H1 (cell line): ENCODE data around the gene TUBB2B. TPM values are rescaled to one million over a fixed set of nuclear protein-coding genes. Genes with fewer than 3 reads are reported as not detected.

Experiments
- CTCF ChIA-PET: fragments of 300-600 bp; sonication (Branson Sonifier 250); formaldehyde crosslinking; loops from one replicate; lab custom pipeline; 2021; ENCODE audit not compliant: partially characterized antibody; lab: Charles Lee
- POLR2A ChIA-PET: fragments of 300-600 bp; sonication (Branson Sonifier 250); formaldehyde crosslinking; loops from one replicate; lab custom pipeline; 2021; ENCODE audit warnings: inconsistent platforms; ENCODE audit not compliant: partially characterized antibody; lab: Charles Lee
- DNase-seq, 2 experiments: peaks; one replicate each; pipeline versions ENCODE4 v3.0.0 to v3.0.0-alpha.2; 2010 to 2022; ENCODE audit warnings: low spot score in 2 of 2, low read depth in 1 of 2, mixed read lengths in 1 of 2
- FAIRE-seq: peaks from 2 replicates; lab custom pipeline; 2011; peaks lifted over from hg19 to GRCh38; lab: Jason Lieb, UNC
- H2AFZ ChIP-seq: 2 replicates; pipeline ENCODE4 v1.8.1; 2012; ENCODE audit warnings: low read length, inconsistent platforms
- H2AK5ac ChIP-seq: 2 replicates; pipeline ENCODE4 v1.6.1; 2013; ENCODE audit warnings: low read depth, low read length
- H2BK120ac ChIP-seq: replicated peaks from 2 replicates; pipeline ENCODE3; 2013; ENCODE audit warnings: low read depth, low read length, inconsistent platforms
- H2BK12ac ChIP-seq: 2 replicates; pipeline ENCODE4 v1.6.1; 2013; ENCODE audit warnings: low read depth, low read length
- H2BK15ac ChIP-seq: 2 replicates; pipeline ENCODE4 v1.6.1; 2013; ENCODE audit warnings: low read length
- H2BK20ac ChIP-seq: 2 replicates; pipeline ENCODE4 v1.6.1; 2013; ENCODE audit warnings: low read length
- H2BK5ac ChIP-seq: 2 replicates; pipeline ENCODE4 v1.6.1; 2013; ENCODE audit warnings: low read depth, low read length
- H3K14ac ChIP-seq: 2 replicates; pipeline ENCODE4 v1.6.1; 2013; ENCODE audit warnings: inconsistent platforms; ENCODE audit not compliant: insufficient read length
- H3K18ac ChIP-seq: 2 replicates; pipeline ENCODE4 v1.6.1; 2013; ENCODE audit warnings: low read length; ENCODE audit errors: extremely low read depth
- H3K23ac ChIP-seq: 2 replicates; pipeline ENCODE4 v1.6.1; 2013; ENCODE audit warnings: inconsistent platforms; ENCODE audit not compliant: insufficient read length
- H3K23me2 ChIP-seq: 2 replicates; pipeline ENCODE4 v1.6.1; 2013; ENCODE audit warnings: low read depth, low read length
- H3K27ac ChIP-seq: 2 replicates; pipeline ENCODE4 v1.6.1; 2011; ENCODE audit warnings: low read depth, low read length, inconsistent platforms
- H3K27me3 ChIP-seq, 4 experiments: replicated peaks in 1 of 4; 1 replicate in 1 of 4; 2 replicates in 3 of 4; pipeline versions ENCODE4 v1.6.1 to v1.8.1; 2011 to 2013; ENCODE audit warnings: low read length in 3 of 4, mild to moderate bottlenecking in 3 of 4, inconsistent platforms in 2 of 4, mixed read lengths in 2 of 4, moderate library complexity in 1 of 4; ENCODE audit not compliant: control insufficient read depth in 3 of 4, insufficient read depth in 3 of 4; ENCODE audit errors: extremely low read depth in 1 of 4
- H3K36me3 ChIP-seq, 4 experiments: 2 replicates each; pipeline versions ENCODE4 v1.6.1 to v1.8.1; 2011 to 2013; ENCODE audit warnings: mild to moderate bottlenecking in 4 of 4, low read length in 3 of 4, moderate library complexity in 2 of 4, control low read depth in 1 of 4, inconsistent platforms in 1 of 4; ENCODE audit not compliant: insufficient read depth in 4 of 4, control insufficient read depth in 2 of 4
- H3K4ac ChIP-seq: replicated peaks from 2 replicates; pipeline ENCODE3; 2013; ENCODE audit warnings: low read length, low read depth, mixed read lengths, inconsistent platforms; ENCODE audit not compliant: insufficient read length
- H3K4me1 ChIP-seq, 4 experiments: replicated peaks in 1 of 4; 1 replicate in 1 of 4; 2 replicates in 3 of 4; pipeline versions ENCODE4 v1.6.1 to v1.8.1; 2011 to 2013; ENCODE audit warnings: low read length in 3 of 4, inconsistent platforms in 2 of 4, mixed read lengths in 1 of 4; ENCODE audit not compliant: insufficient read depth in 4 of 4, control insufficient read depth in 3 of 4
- H3K4me2 ChIP-seq, 2 experiments: 2 replicates each; pipeline versions ENCODE4 v1.6.1 to v1.8.1; 2011 to 2013; ENCODE audit warnings: low read depth in 2 of 2, low read length in 2 of 2, control low read depth in 1 of 2, inconsistent platforms in 1 of 2, mild to moderate bottlenecking in 1 of 2; ENCODE audit not compliant: insufficient read depth in 1 of 2
- H3K4me3 ChIP-seq, 4 experiments: fragments of 200-600, 300-600 bp in 1 of 4; sonication (generic), shearing (Covaris generic), sonication (Bioruptor Twin) in 1 of 4; 2 replicates each; pipeline versions ENCODE4 v1.5.1 to v1.8.1; 2011 to 2016; ENCODE audit warnings: low read length in 4 of 4, low read depth in 3 of 4, control low read depth in 2 of 4, inconsistent platforms in 2 of 4, mild to moderate bottlenecking in 2 of 4, mixed read lengths in 1 of 4, moderate library complexity in 1 of 4; ENCODE audit not compliant: insufficient read depth in 2 of 4; ENCODE audit errors: extremely low read depth in 1 of 4
- H3K56ac ChIP-seq: replicated peaks from 2 replicates; pipeline ENCODE3; 2013; ENCODE audit warnings: low read depth, mild to moderate bottlenecking, mixed read lengths, low read length, inconsistent platforms; ENCODE audit not compliant: insufficient read length
- H3K79me1 ChIP-seq: 2 replicates; pipeline ENCODE4 v1.6.1; 2013; ENCODE audit warnings: low read depth, low read length, control low read depth
- H3K79me2 ChIP-seq, 2 experiments: 2 replicates each; pipeline versions ENCODE4 v1.6.1 to v1.8.1; 2012 to 2013; ENCODE audit warnings: low read length in 2 of 2, mild to moderate bottlenecking in 2 of 2, inconsistent platforms in 1 of 2; ENCODE audit not compliant: insufficient read depth in 2 of 2, control insufficient read depth in 1 of 2
- H3K9ac ChIP-seq, 4 experiments: replicated peaks in 1 of 4; 1 replicate in 1 of 4; 2 replicates in 3 of 4; pipeline versions ENCODE4 v1.6.1 to v1.8.1; 2011 to 2013; ENCODE audit warnings: low read depth in 3 of 4, low read length in 3 of 4, control low read depth in 2 of 4, mild to moderate bottlenecking in 2 of 4, moderate library complexity in 2 of 4, inconsistent platforms in 1 of 4; ENCODE audit errors: extremely low read depth in 1 of 4
- H3K9me3 ChIP-seq, 2 experiments: 2 replicates each; pipeline versions ENCODE4 v1.6.1 to v1.8.1; 2012 to 2013; ENCODE audit warnings: mild to moderate bottlenecking in 2 of 2, moderate library complexity in 2 of 2, control low read depth in 1 of 2, inconsistent platforms in 1 of 2, low read depth in 1 of 2, low read length in 1 of 2, mixed read lengths in 1 of 2; ENCODE audit not compliant: insufficient read depth in 2 of 2
- H4K20me1 ChIP-seq, 2 experiments: replicated peaks in 1 of 2; 2 replicates each; pipeline versions ENCODE3 to v1.8.1; 2011 to 2013; ENCODE audit warnings: inconsistent platforms in 2 of 2, low read length in 2 of 2, mild to moderate bottlenecking in 1 of 2; ENCODE audit not compliant: insufficient read depth in 2 of 2, control insufficient read depth in 1 of 2
- H4K5ac ChIP-seq: 2 replicates; pipeline ENCODE4 v1.6.1; 2013; ENCODE audit warnings: low read length, low read depth, mixed read lengths, inconsistent platforms; ENCODE audit not compliant: insufficient read length
- H4K8ac ChIP-seq: 2 replicates; pipeline ENCODE4 v1.8.0; 2013; ENCODE audit warnings: mild to moderate bottlenecking, moderate library complexity, low read length, inconsistent platforms; ENCODE audit not compliant: insufficient read depth; ENCODE audit errors: extremely low read depth
- H4K91ac ChIP-seq: replicated peaks from 2 replicates; pipeline ENCODE3; 2013; ENCODE audit warnings: low read length, mixed read lengths, inconsistent platforms; ENCODE audit not compliant: insufficient read length
- CBX5 ChIP-seq: fragments of 300-800, 300-1000 bp; sonication (generic); IDR thresholded peaks from 2 replicates; pipeline ENCODE4 v1.7.1; 2016; ENCODE audit warnings: antibody characterized with exemption, low read length, low read depth
- FOSL1 ChIP-seq: IDR thresholded peaks from 2 replicates; pipeline ENCODE4 v1.6.1; 2011; ENCODE audit warnings: mild to moderate bottlenecking, low read depth, low read length, moderate library complexity; ENCODE audit not compliant: insufficient read depth
- KDM1A ChIP-seq: fragments of 200-600, 300-600 bp; sonication (generic); IDR thresholded peaks from 2 replicates; pipeline ENCODE4 v1.7.1; 2016; ENCODE audit warnings: mild to moderate bottlenecking, low read length, borderline replicate concordance
- KDM4A ChIP-seq: IDR thresholded peaks from one replicate; pipeline ENCODE4 v1.7.1; 2012; ENCODE audit warnings: low read depth, mild to moderate bottlenecking, moderate library complexity, low read length, inconsistent platforms; ENCODE audit not compliant: severe bottlenecking
- KDM5A ChIP-seq: fragments of 200-600 bp; IDR thresholded peaks from 2 replicates; pipeline ENCODE4 v1.7.1; 2012; ENCODE audit warnings: mild to moderate bottlenecking, low read length, inconsistent platforms, mixed read lengths
- MAFK ChIP-seq: IDR thresholded peaks from 2 replicates; pipeline ENCODE4 v1.6.1; 2012; ENCODE audit warnings: low read depth, mild to moderate bottlenecking, improper control_type of control experiment, low read length
- NRF1 ChIP-seq: IDR thresholded peaks from 2 replicates; pipeline ENCODE4 v1.6.1; 2011; ENCODE audit warnings: mild to moderate bottlenecking, low read depth, low read length, improper control_type of control experiment
- POU5F1 ChIP-seq: IDR thresholded peaks from 2 replicates; pipeline ENCODE4 v1.6.1; 2011; ENCODE audit warnings: low read depth, mild to moderate bottlenecking, low read length, moderate library complexity
- SAP30 ChIP-seq: fragments of 300-600 bp; sonication (generic); IDR thresholded peaks from 2 replicates; pipeline ENCODE4 v1.7.1; 2012; ENCODE audit warnings: low read length, moderate library complexity, mild to moderate bottlenecking, inconsistent platforms; ENCODE audit not compliant: insufficient read depth, insufficient replicate concordance
- SIN3A ChIP-seq, 2 experiments: IDR thresholded peaks in 1 of 2; conservative IDR thresholded peaks in 1 of 2; 2 replicates each; pipeline ENCODE4 v1.6.1; 2011 to 2012; ENCODE audit warnings: low read length in 2 of 2, improper control_type of control experiment in 1 of 2, low read depth in 1 of 2, mild to moderate bottlenecking in 1 of 2
- SIRT6 ChIP-seq: IDR thresholded peaks from one replicate; pipeline ENCODE4 v1.7.1; 2012; ENCODE audit warnings: low read length, inconsistent platforms
- WGBS, 2 experiments: shearing (Covaris generic) in 1 of 2; methylation state at CpG; one replicate each; pipeline versions ENCODE4 v1.1.6 to v1.1.7; 2013 to 2015; ENCODE audit warnings: low lambda C conversion rate in 2 of 2, mixed read lengths in 2 of 2, inconsistent platforms in 1 of 2, low coverage in 1 of 2, missing lambda C conversion rate in 1 of 2; ENCODE audit not compliant: insufficient replicate concordance in 2 of 2, insufficient coverage in 1 of 2, insufficient read length in 1 of 2; ENCODE audit errors: extremely low coverage in 1 of 2, missing lambda C conversion rate in 1 of 2; 5-methylcytosine and 5-hydroxymethylcytosine counted together
- polyA plus RNA-seq, 7 experiments: library from polyadenylated mRNA; depleted of rRNA in 3 of 7; stranded (reverse) in 5 of 7; unstranded in 2 of 7; fragments of >200 nt in 5 of 7; fragments of 200-250 nt in 2 of 7; gene quantifications; 1 replicate in 5 of 7; 2 replicates in 1 of 7; 4 replicates in 1 of 7; pipeline versions ENCODE4 v1.2.1 to v1.2.3, GENCODE V29; 2011 to 2013; ENCODE audit warnings: missing spikeins in 2 of 7, mixed read lengths in 2 of 7
- total RNA-seq: library from RNA; stranded (reverse); fragmentation: NEBNext Ultra II Directional; extraction: Animal tissue kit (Norgen Biotek cat#: 25700); gene quantifications from 2 replicates; pipeline ENCODE4 v1.2.1, GENCODE V29; 2021

The TUBB2B gene
- total and polyA plus RNA-seq, 2 of the 8 experiments (the other 6 are each of a cell fraction or from before 2014, with no cell fraction given), result 612 to 722 TPM

DNA sequence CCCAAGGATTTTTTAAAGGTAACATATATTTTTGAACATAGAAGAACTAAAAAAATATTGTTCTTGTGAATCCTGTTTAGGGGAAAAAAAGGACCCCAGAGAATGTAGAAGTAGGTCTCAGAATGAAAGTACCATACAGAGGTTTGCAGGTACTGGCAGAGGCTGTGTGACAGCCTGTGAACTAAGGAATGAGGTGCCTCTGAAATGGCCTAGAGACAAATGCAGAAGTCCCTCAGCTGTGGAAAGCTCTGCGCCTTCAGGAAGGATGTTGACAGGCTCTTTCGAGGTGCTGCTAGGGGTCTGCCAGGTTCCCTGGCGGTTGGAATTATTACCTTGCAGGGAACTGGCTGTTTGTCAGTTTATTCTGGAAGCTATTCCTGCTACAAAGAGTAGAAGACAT lies 8.6 kb upstream of the TUBB2B start:
- FAIRE-seq (no peak), DNase-seq (no peak)
- no peak overlapping the region for H2AFZ ChIP-seq
- H3K4me3 ChIP-seq, result no peak overlapping the region
- no peaks in the 10 kb centered on the region for H3K79me2 ChIP-seq
- no peak overlapping the region for H3K18ac ChIP-seq
- H4K20me1 ChIP-seq, result no peaks in the 10 kb centered on the region
- no peak overlapping the region for H2BK5ac ChIP-seq
- POLR2A ChIA-PET, result interaction anchor here (0.6 to 1.9 kb wide), 5 partner anchors 9 to 319 kb away, joined by 3 to 11 read pairs (median 3); partner anchors contain the start of gene TUBB2B
- H3K23ac ChIP-seq, result no peak overlapping the region
- H3K14ac ChIP-seq, result no peak overlapping the region
- no peak overlapping the region for H2BK15ac ChIP-seq
- peaks cover 0 to 5% (median 0%) of the 10 kb centered on the region in 4 experiments; a peak in 3 of 7 replicates for H3K4me1 ChIP-seq
- no peak overlapping the region for H2BK120ac ChIP-seq
- no peak overlapping the region for H4K8ac ChIP-seq
- H3K56ac ChIP-seq, result no peak overlapping the region
- no peak overlapping the region for H4K91ac ChIP-seq
- no peaks in the 10 kb centered on the region for H3K9me3 ChIP-seq
- WGBS, 2 experiments, result 90% methylated on average over 3 of the region's 3 CpGs; no CpG with 5 or more reads in 1 of the 2 experiments
- peaks cover 10% of the 10 kb centered on the region for H3K23me2 ChIP-seq
- no peaks in the 10 kb centered on the region; the same call in 1 of the 2 replicates for H3K79me1 ChIP-seq
- H3K4me2 ChIP-seq, result no peak overlapping the region
- no peaks in the 10 kb centered on the region; a peak in 3 of 7 replicates for H3K27me3 ChIP-seq
- H3K36me3 ChIP-seq, result no peaks in the 10 kb centered on the region
- H3K27ac ChIP-seq, result no peak overlapping the region
- no peak overlapping the region for H4K5ac ChIP-seq
- no peak overlapping the region for H3K4ac ChIP-seq
- no peak overlapping the region for H2BK20ac ChIP-seq
- no peak overlapping the region for H2BK12ac ChIP-seq
- H3K9ac ChIP-seq, result no peak overlapping the region
- CTCF ChIA-PET, result interaction anchor here (0.6 to 17.3 kb wide), 4 partner anchors 8 to 42 kb away, joined by 3 to 263 read pairs (median 3); no protein-coding TSS in a partner anchor
- H2AK5ac ChIP-seq, result no peak overlapping the region
- TF ChIP-seq FOSL1, result no peak
- no peak for TF ChIP-seq SIN3A (conservative IDR thresholded peaks at IDR 0.05 in 1 of 2, IDR thresholded peaks at IDR 0.05 in 1 of 2; ENCODE audit: low read depth in 1 of 2, low read length in 2 of 2)
- no peak for TF ChIP-seq KDM1A
- no peak for TF ChIP-seq CBX5
- TF ChIP-seq SIRT6, result no peak
- TF ChIP-seq NRF1, result no peak
- TF ChIP-seq KDM5A, result no peak
- no peak for TF ChIP-seq SAP30
- no peak for TF ChIP-seq MAFK
- no peak for TF ChIP-seq KDM4A
- no peak for TF ChIP-seq POU5F1
